Neuron (in vitro differentiated cells): ENCODE data around the gene CCDC6.

Experiments used
- H2AFZ ChIP-seq: one replicate; pipeline ENCODE4 v1.6.1; 2013; ENCODE audit warnings: low read depth, mild to moderate bottlenecking, inconsistent platforms, low read length, moderate library complexity
- H3K27me3 ChIP-seq: one replicate; pipeline ENCODE4 v1.6.1; 2013; ENCODE audit warnings: low read length; ENCODE audit not compliant: insufficient read depth
- H3K36me3 ChIP-seq: one replicate; pipeline ENCODE4 v1.6.1; 2013; ENCODE audit warnings: low read length; ENCODE audit not compliant: insufficient read depth
- H3K4me1 ChIP-seq: one replicate; pipeline ENCODE4 v1.6.1; 2013; ENCODE audit warnings: low read length; ENCODE audit not compliant: insufficient read depth
- H3K4me3 ChIP-seq: 2 replicates; pipeline ENCODE4 v1.5.1; 2013; ENCODE audit warnings: mild to moderate bottlenecking, low read length, moderate library complexity
- H3K9me3 ChIP-seq: one replicate; pipeline ENCODE4 v1.6.1; 2013; ENCODE audit warnings: low read length

Gene CCDC6

DNA sequence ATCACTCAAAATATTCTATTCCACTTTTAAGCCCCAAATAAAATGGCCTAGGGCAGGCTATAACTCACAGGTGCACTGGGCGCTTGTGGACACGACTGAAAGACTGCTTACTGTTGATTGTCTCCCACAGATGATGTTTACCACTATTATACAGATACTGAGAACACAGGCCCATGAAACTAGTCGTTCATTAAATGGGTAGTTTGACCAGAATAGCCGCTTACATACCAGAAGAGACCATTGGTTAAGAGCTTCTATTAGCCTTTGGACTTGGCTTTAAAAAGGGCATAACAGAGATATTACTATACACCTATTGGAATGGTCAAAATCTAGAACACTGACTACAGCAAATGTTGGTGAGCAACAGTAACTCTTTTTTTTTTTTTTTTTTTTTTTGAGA lies 4.3 kb downstream of the CCDC6 start:
- Histone ChIP-seq H3K27me3 (no peaks in the 10 kb centered on the region), H3K9me3 (no peaks in the 10 kb centered on the region), H2AFZ (no peak overlapping the region), H3K36me3 (peaks cover 3% of the 10 kb centered on the region), H3K4me3 (no peak overlapping the region), H3K4me1 (peaks cover 18% of the 10 kb centered on the region)

DNA sequence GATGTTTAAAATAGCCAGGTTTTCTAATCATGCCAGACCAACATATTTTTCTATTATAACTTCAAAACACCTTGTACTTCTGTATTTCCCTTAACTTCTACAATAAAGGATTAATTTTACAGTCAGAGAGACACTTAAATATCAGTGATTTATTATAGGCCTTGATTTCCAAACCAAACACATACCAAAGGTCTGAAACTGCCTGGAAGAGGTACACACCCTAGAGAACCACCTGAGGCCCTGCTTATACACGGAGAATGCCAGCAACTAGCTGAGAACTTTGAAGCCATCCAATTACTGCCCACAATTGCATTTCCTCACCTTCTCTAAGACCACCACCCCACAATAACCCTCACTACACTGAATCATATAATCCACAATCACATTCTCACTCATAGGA lies 4.9 kb downstream of the CCDC6 start:
- Histone ChIP-seq H3K36me3 (peaks cover 3% of the 10 kb centered on the region), H2AFZ (no peak overlapping the region), H3K9me3 (no peaks in the 10 kb centered on the region), H3K4me1 (peaks cover 16% of the 10 kb centered on the region), H3K27me3 (no peaks in the 10 kb centered on the region), H3K4me3 (no peak overlapping the region)

DNA sequence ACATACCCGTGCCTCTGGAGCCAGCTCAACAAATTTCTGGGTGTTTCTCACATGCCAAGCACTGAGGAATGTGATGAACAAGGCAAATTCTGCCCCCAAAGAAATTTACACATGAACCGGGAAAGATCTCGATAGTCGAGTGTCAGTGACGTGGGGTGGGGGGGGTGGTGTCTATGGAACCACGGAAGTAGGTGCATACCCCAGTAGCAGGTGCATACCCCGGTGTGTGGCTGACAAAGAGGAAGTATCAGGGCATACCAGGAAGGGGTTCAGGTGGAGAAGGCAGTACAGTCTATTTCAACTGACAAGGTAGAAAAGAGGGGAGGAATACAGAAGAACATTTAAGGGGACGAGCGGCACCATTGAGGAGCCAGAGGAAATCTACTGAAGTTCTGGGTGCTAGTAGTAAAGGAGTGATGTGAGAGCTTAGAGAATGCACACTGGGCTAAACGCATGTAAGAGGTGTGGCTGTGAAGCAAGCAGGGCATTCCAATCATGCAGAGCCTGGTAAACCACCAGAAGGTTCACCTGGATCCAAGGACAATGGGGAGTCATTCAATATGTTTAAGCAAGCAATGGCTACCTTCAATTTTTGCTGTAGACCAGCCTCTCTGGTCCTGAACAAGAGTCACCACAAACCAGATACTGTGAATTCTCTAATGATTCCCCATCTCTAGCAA lies 6.2 kb downstream of the CCDC6 start:
- Histone ChIP-seq H2AFZ (no peak overlapping the region), H3K9me3 (no peaks in the 10 kb centered on the region), H3K27me3 (no peaks in the 10 kb centered on the region), H3K36me3 (peaks cover 3% of the 10 kb centered on the region), H3K4me3 (no peak overlapping the region), H3K4me1 (peaks cover 15% of the 10 kb centered on the region)

DNA sequence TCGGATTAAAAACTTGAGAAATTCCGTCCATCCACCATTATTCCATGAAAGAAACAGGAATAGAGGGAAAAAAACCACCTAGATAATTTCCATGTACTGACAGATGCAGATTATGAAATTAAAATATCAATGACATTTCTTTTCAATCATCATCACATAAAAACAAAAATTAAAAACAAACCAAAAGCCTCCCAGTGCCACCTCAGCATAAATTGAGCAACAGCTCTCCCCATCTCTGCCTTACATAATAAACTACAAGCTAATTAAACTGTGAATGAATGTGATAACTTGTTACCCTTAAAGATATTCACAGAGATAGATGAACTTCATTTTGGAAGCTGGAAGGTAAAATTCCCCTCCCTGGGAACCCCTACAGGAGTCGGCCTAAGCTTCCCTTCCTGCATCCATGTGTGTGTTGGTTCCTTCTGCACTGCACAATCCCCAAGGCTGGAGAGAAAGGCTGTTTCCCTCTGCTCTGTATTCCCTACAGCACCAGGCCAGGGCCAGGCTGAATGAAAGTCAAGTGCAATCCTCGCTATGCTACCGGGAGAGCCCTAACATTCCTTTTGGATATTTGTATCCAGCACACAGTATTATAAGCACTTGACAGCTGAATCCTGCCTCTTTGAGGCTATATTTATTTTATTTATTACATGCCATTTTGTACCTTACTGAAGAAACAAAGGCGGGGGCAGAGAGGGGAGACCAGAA lies 8.1 kb downstream of the CCDC6 start:
- no peak overlapping the region for H3K4me3 ChIP-seq

DNA sequence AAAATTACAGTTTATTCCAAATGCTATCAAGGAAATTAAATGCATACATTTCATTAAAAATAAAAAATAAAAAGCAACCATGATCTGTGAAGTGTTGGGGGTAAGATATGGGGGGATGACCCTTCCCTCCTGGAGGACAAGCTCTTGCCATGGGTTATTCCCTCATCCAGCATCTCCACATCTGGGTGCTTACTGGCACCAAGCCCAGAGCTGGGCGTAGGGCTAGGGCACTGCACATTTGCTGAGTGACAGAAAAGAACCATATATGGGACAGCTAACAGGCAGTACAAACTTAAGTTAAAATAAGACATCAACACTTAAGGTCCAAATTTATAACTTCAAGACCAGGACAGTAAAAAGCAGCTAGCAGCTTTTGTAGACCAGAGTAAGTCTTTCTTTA lies 10.2 kb downstream of the CCDC6 start:
- Histone ChIP-seq H3K36me3 (peaks cover 3% of the 10 kb centered on the region), H3K27me3 (no peaks in the 10 kb centered on the region), H3K4me1 (no peaks in the 10 kb centered on the region), H2AFZ (no peak overlapping the region), H3K9me3 (no peaks in the 10 kb centered on the region), H3K4me3 (no peak overlapping the region)

More for the DNA sequence above, 8.1 kb downstream of the CCDC6 start:
- no peaks in the 10 kb centered on the region for H3K9me3 ChIP-seq
- H3K4me1 ChIP-seq, result no peaks in the 10 kb centered on the region
- H2AFZ ChIP-seq, result no peak overlapping the region
- H3K27me3 ChIP-seq, result no peaks in the 10 kb centered on the region
- H3K36me3 ChIP-seq, result peaks cover 3% of the 10 kb centered on the region

DNA sequence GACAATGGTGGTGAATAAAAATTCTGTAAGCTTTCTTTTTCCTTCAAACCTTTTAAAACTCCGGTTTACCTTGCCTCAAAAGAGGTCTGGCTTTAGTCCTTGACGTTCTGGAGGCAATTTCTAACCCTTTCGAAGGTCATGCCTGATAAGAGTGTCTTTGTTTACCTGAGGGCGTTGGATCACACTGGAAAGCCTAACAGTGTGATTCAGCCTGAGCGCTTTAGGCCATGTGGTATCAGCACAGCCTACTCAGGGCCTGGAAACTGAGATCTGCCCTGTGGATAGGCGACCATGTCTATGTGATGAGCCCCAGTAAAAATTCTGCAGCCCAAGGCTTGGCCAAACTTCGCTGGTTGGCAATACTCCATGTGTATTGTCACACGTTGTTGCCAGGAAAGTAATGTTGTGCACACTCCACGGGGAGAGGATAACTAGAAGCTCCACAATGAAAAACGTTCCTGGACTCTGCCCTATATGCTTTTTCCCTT lies 10.7 kb downstream of the CCDC6 start:
- Histone ChIP-seq H3K36me3 (peaks cover 3% of the 10 kb centered on the region), H2AFZ (no peak overlapping the region), H3K4me1 (no peaks in the 10 kb centered on the region), H3K9me3 (no peaks in the 10 kb centered on the region), H3K4me3 (no peak overlapping the region), H3K27me3 (no peaks in the 10 kb centered on the region)

DNA sequence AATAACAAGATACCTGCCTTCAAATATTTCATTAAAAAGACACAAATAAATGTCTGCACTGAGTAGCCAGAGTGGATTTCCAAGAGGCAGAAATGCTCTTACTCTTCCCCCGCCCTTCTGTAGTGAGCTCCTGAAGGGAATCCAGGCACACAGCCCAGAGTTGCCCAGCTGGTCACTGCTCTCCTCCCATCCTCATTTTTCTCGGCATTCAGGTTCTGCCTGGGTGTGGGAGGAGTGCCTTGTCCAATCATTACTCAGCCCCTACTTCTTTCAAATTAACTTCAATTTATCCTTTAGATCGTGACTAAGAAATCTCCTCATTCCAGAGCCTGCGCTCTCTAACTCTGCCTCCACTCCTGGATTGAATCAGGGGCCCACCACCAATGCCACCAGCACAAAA lies 12.2 kb downstream of the CCDC6 start:
- Histone ChIP-seq H3K27me3 (no peaks in the 10 kb centered on the region), H3K4me1 (no peaks in the 10 kb centered on the region), H3K9me3 (no peaks in the 10 kb centered on the region), H2AFZ (no peak overlapping the region), H3K36me3 (peaks cover 8% of the 10 kb centered on the region), H3K4me3 (no peak overlapping the region)

DNA sequence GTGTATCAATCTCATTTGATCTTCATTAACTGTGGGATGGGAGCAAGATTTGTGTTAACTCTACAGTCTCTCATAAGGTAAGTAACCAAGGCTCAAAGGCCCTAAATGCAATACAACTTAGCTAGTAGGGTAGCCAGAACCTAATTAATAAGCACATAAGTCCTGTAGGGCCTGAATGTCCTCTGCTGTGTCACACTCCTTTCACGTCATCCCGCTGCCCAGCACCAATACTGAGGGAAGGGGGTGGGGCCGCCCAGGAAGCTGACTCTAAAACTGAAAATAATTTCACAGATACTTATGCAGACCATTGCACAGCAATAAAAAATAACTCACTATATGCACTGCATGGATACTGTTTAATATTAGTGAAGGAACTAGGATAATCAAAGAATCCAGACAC lies 13.7 kb downstream of the CCDC6 start:
- Histone ChIP-seq H3K9me3 (no peaks in the 10 kb centered on the region), H3K27me3 (no peaks in the 10 kb centered on the region), H2AFZ (no peak overlapping the region), H3K4me3 (no peak overlapping the region), H3K4me1 (no peaks in the 10 kb centered on the region), H3K36me3 (peaks cover 12% of the 10 kb centered on the region)

DNA sequence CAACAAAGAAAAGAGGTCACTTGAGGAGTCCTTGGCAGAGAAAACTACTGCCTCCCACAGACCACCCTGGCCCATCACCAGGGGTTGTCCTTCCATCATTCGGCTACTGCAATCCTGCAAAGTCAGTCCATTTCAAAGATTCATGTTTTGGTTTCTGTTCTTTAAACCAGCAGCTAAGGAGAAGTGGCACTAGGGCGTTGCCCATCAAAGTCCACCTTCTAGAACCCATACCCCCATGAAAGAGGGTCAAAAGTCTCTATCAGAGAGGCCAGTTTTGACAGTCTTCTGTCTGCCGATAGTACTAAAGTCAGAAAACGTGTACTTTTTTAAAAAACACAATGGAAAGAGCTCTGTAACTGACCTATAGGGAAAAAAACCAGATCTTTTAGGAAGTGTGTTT lies 14.4 kb downstream of the CCDC6 start:
- no peaks in the 10 kb centered on the region for H3K4me1 ChIP-seq
- H3K9me3 ChIP-seq, result no peaks in the 10 kb centered on the region
- H3K4me3 ChIP-seq, result no peak overlapping the region
- no peak overlapping the region for H2AFZ ChIP-seq
- peaks cover 12% of the 10 kb centered on the region for H3K36me3 ChIP-seq
- H3K27me3 ChIP-seq, result no peaks in the 10 kb centered on the region

DNA sequence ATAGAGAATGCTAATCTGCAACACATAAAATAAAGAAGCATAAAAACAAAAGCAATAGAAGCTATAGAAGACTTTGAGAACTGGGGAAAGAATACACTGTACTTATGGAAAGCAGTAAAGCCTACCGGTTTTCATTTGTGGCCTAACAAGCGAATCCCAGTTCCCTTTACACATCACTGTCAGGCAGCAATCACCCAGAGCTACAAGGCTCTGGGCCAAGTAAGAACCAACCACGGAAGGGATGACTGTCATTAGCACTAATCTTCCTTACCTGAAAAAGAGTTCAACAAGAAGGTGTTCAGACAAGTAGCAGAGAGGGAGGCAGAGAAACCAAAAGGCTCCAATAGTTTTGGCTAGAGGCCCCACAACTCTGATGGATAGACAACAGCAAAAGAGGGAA lies 15.0 kb downstream of the CCDC6 start:
- H2AFZ ChIP-seq, result no peak overlapping the region
- H3K4me3 ChIP-seq, result no peak overlapping the region
- H3K4me1 ChIP-seq, result no peaks in the 10 kb centered on the region
- H3K36me3 ChIP-seq, result peaks cover 12% of the 10 kb centered on the region
- H3K9me3 ChIP-seq, result no peaks in the 10 kb centered on the region
- H3K27me3 ChIP-seq, result no peaks in the 10 kb centered on the region

DNA sequence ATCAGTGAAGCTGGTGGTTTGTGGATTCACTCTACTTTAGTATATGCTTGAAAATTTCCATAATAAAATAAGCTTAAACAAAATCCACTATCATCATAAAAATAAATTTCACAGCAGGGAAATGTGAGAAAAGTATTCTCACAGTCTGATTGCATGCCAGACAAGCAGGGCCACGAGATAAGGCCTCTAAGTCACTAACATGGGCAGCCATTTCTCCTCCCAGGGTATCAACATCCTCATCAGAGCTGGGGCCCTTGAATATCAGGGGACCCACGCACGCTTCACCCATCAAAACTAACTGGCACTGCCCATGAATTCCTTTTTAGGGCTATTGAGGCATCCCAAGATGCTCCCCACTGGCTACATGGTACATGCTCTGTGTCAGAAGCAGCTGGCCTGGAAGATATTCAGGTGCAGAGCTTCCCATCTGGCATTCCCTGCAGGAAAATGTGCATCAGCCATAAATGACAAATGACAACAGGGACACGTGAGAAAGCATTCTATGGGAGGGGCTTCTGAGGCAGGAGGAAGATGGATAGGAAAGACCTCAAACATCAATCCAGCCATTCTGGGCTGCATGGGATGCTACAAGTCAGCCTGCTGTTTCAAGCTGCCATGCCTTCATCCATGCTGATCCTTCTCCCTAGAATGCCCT lies 17.4 kb downstream of the CCDC6 start:
- no peaks in the 10 kb centered on the region for H3K27me3 ChIP-seq
- H3K9me3 ChIP-seq, result no peaks in the 10 kb centered on the region
- no peak overlapping the region for H3K4me3 ChIP-seq
- H3K4me1 ChIP-seq, result no peaks in the 10 kb centered on the region
- H3K36me3 ChIP-seq, result peaks cover 12% of the 10 kb centered on the region
- H2AFZ ChIP-seq, result no peak overlapping the region

DNA sequence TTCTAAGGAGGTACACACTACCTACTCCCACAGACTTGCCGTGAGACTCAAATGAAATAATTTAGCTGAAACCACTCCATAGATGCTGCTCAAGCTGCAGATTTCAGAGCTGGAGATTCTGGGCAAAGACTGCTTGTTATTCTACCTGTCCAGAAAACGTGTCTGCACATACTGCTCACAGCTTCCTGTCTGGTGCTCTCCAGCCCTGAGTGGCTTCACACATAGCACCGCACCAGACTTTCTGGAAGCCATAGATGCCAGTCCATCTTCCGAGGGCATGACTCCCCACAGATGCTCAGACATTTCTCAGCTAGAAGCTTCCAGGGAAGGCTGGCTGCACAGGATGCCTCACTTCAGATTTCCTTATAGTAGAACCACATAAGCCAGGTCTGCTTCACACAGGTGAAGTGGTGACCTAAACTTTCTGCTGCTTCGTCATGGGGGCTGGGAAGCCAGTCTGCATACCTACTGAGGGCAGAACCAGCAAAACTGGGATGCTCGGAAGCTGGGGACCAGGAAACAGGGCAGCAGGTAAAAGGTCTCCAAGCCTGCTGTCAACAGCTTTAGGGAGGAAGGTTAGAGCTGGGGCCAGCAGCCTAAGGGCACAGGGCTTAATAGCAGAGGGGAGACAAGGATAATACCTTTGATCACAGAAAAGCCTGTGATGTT lies 18.2 kb downstream of the CCDC6 start:
- Histone ChIP-seq H3K36me3 (peaks cover 12% of the 10 kb centered on the region), H3K9me3 (no peaks in the 10 kb centered on the region), H3K4me1 (no peaks in the 10 kb centered on the region), H3K27me3 (no peaks in the 10 kb centered on the region), H3K4me3 (no peak overlapping the region), H2AFZ (no peak overlapping the region)

DNA sequence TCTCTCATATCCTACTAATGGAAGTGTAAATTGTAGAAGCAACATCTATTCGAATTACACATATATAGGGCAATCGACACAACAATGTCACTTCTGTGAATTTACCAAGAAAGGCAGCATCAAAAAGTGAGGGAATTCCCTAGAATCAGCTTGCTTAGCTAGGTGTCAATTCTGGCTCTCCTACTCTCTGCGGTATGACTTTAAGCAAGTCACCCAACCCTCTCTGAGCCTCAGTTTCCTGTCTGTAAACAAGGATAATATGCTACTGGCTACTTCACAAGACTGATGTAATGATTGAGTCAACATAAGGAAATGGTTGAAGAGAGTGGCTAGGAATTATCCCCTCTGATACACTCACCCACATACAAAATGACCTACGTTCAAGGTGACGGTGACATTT lies 19.4 kb downstream of the CCDC6 start:
- H3K36me3 ChIP-seq, result peaks cover 12% of the 10 kb centered on the region
- H3K9me3 ChIP-seq, result no peaks in the 10 kb centered on the region
- H3K4me1 ChIP-seq, result no peaks in the 10 kb centered on the region
- no peak overlapping the region for H3K4me3 ChIP-seq
- H3K27me3 ChIP-seq, result no peaks in the 10 kb centered on the region
- H2AFZ ChIP-seq, result no peak overlapping the region
